ENCODE measurements around the gene KCNAB2.
"Not testable (repeated sequence)": the region's sequence is repeated elsewhere in the genome, so short reads cannot be mapped to it uniquely, and the experiment has no call there.

Gene KCNAB2

DNA sequence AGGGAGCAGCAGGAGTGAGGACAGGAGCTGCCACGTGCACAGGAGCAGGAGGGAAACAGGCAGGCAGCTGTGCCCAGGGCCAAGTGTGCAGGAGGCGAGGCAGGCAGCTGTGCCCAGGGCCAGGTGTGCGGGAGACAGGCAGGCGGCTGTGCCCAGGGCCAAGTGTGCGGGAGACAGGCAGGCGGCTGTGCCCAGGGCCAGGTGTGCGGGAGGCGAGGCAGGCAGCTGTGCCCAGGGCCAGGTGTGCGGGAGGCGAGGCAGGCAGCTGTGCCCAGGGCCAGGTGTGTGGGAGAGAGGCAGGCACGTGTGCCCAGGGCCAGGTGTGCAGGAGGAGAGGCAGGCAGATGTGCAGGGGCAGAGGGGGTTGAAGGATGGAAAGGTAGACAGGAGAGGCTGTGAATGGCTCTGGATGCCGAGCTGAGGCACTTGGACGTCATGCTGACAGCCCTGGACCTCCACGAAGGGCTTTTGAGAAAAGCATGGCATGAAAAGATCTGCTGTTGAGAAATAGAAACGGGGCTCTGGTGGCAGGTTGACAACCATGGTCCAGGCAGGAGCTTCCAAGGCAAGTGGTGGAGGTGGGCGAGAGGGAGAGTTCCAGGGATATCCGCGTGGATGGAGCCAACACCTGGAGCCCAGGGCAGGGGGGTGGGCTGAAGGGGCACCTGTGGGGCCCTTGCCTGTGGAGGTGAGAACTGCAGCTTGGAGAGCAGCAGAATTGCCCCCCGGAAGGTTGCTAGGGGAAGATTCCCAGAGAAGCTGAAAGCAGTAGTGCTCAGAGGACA lies 34.3 kb upstream of the KCNAB2 start:
- no peak for DNase-seq

DNA sequence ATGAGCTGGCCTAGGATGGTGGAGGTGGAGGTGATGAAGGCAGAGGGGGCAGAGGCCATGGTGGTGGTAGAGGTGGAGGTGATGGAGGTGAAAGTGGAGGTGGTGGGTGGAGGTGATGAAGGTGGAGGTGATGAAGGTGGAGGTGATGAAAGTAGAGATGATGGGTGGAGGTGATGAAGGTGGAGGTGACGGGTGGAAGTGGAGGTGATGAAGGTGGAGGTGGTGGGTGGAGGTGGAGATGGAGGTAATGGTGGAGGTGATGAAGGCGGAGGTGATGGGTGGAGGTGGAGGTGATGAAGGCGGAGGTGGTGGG lies 33.8 kb upstream of the KCNAB2 start:
- no peak for DNase-seq

DNA sequence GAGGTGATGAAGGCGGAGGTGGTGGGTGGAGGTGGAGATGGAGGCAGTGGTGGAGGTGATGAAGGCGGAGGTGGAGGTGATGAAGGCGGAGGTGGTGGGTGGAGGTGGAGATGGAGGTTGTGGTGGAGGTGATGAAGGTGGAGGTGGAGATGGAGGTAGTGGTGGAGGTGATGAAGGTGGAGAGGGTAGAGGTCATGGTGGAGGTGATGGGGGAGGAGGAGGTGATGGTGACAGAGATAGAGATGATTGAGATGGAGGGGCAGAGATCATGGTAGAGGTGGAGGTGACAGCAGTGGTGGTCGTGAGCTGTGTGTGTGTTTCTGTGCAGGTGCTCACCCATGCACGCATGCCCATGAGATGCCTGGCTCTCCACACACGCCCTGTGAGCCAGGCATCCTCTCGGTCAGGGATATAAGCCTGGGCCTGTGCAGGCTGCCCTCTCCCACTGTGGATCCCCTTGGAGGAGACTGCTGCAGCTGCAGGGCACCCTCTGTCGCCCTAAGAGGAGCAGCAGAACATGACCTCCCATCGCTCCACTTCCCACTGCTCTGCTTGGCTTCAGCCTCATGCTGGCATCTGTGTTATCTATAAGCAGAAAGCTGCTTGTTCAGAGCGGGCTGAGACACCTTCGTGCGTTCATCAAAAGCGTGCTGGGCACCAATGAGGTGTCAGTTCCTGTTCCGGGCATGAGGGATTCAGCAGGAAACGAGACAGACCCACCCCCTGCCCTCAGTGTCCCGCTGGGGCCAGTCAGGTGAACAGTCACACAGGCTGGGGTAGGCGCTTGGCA lies 33.0 kb upstream of the KCNAB2 start:
- DNase-seq, result no peak

GRCh38 chr1:6013491-6013890 lies 32.2 kb upstream of the KCNAB2 start:
- no peak for DNase-seq

GRCh38 chr1:6014130-6014999 lies 31.3 kb upstream of the KCNAB2 start:
- DNase-seq, result no peak

- no peak for DNase-seq
Measured at GRCh38 chr1:6016191-6016865, 29.4 kb upstream of the KCNAB2 start.

GRCh38 chr1:6017654-6018053 lies 28.0 kb upstream of the KCNAB2 start:
- DNase-seq, result not testable (repeated sequence)

DNA sequence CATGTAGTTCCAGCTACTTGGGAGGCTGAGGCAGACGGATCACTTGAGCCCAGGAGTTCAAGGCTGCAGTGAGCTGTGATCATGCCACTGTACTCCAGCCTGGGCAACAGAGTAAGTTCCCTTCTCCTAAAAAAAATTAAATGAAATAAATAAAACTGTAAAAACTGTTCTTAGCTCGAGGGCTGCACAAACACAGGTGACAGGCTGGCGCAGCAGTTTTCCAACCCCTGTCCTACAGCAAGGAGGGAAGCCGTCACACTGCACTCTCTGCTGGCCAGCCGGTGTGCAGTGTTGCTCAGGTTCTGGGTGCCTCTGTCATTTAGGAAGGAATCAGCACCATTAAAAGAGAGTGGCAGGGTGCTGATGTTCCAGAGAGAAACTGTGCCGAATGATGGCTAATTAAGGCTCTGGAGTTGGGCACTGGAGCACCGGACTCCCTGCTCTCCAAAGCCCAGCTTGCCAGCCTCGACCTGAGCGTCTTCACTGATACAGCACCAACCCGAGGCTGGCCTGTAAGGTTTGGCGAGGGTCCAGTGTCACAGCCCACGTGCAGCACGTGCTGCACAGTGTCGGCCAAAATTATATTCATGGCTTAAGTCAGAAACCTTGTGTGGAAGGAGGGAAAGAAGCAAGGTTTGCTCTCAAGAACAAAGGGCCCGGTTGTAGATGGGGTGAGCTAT lies 26.4 kb upstream of the KCNAB2 start:
- DNase-seq, result no peak

DNA sequence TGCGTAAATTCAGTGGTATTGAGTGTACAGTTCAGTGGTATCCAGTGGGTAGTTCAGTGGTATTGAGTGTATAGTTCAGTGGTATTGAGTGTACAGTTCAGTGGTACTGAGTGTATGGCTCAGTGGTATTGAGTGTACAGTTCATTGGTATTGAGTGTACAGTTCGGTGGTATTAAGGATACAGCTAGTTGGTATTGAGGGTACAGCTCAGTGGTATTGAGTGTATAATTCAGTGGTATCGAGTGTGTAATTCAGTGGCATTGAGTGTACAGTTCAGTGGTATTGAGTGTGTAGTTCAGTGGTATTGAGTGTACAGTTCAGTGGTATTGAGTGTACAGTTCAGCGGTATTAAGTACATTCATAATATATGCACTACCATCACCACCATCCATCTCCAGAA lies 23.5 kb upstream of the KCNAB2 start:
- no peak for DNase-seq

DNA sequence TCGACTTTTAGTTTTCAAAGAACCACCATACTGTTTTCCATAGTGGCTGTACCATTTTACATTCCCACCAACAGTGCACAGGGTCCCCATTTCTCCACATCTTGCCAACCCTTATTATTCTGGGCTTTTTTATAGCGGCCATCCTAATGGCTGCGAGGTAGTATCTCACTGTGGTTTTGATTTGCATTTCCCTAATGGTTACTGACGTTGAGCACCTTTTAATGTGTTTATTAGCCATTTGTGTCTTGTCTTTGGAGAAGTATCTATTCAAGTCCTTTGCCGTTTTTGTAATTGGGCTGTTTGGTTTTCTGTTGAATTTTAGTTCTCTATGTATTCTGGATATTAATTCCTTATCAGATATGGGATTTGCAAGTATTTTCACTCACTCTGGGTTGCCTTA lies 22.3 kb upstream of the KCNAB2 start:
- DNase-seq, result no peak

DNA sequence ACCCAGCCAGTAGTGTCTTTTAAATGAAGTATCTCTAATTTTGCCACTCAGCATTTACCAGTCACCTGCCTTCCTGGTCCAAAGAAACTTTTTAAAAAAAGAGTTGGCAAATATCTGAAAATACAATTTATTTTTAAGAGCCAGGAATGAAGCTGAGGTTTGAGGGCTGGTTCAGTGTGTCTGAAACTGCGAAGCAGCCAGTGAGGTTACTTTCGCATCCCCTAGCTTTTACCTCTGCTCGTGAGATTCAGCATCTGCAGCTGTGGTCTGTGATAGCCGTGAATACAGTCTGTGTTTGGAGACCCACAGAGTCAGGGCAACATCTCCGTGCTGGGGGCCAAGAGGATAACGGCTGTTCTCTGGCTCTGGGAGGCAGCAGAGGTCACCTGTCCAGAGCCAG lies 21.3 kb upstream of the KCNAB2 start:
- no peak for DNase-seq

- DNase-seq, result no peak
Measured at GRCh38 chr1:6025269-6026094, 20.2 kb upstream of the KCNAB2 start.

- DNase-seq, result peak; percentile 93
Measured at GRCh38 chr1:6026095-6026809, 19.4 kb upstream of the KCNAB2 start.

GRCh38 chr1:6027591-6027990 lies 18.1 kb upstream of the KCNAB2 start:
- peak; percentile 3 for DNase-seq

DNA sequence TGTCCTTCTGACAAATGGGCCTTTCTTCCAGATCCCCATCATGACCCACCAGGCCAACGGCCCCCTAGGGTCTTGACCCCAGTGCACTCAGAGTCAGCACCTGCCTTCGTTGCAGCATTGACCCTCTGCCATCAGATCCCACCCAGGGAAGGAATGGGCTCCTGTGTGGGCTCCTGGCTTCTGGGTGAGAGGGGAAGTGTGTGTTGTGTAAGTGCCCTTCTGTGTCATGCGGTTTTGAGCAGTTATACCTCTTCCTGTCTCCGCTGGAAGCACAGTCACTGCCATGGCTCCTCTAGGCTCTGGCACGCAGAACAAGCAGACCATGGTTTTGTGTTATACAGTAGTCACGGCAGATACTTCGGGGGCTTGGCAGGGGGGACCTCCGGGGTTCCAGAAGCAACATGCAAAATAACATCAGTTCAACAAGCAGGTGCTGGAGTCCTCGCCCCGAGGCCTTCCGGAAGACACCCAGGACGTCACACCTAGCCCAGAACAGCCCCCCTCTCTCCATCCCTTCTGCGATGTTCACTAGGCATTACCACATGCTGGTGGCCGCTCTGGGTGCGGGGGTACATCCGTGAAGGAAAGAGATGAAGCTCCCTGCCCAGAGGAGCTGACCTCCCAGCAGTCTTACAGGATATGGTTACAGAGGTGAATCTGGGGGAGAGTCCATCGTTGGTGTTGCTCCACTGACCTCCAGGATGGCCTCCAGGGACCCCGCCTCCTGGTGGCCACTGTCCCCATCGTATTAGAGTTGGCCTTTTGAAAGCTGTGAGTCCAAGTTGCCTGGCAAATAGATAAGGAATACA lies 17.4 kb upstream of the KCNAB2 start:
- peak; percentile 65 for DNase-seq

DNA sequence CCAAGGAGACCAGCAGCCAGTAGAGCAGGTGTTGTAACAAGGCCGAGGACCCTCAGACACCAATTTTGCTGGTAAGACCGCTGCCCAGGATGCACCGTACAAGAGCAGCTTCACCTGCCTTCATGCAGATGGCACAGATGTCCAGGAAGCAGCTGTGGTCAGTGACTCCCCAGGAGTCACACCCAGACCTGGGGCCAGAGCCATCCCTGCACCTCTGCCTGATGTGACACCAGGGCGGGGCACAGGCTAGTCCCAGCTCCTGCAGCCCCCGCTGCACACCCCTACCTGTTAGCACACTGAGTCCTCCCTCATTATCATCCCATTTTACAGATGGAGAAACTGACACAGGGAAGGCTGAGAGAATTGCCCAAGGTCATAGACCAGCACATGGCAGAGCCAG lies 16.3 kb upstream of the KCNAB2 start:
- no peak for DNase-seq

DNA sequence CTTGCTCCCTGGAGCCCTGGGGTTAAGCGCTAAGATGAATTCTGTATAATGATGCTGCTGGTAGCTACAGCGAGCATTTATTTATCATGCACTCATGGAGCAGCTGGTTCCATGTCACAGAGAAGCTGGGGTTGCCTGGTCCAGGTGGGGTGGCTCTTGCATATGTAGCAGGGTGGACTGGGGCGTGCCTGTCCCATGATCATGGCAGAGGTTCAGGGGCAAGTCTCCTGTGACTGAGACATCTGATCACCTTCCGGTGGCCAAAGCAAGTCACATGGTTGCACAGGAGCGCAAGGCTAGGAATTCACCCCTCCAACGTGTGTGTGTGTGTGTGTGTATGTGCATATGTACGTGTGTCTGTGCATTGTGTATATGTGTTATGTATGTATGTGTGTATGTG lies 15.6 kb upstream of the KCNAB2 start:
- DNase-seq, result no peak

- DNase-seq, result no peak
Measured at GRCh38 chr1:6030547-6031261, 15.0 kb upstream of the KCNAB2 start.

DNA sequence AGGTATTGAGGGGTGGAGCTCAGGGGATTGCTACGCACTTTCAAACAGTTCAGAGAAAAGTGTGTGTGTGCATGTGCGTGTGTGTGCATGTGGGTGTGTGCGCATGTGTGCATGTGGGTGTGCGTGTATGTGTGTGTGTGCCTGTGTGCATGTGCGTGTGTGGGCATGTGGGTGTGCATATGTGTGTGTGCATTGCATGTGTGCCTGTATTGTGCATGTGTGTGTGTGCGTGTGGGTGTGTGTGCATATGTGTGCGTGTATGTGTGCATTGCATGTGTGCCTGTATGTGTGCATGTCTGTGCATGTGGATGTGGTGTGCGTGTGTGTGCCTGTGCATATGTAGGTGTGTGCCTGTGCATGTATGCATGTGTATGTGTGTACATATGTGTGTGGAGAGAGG lies 12.6 kb upstream of the KCNAB2 start:
- no peak for DNase-seq

Measured in activated effector memory CD4-positive, alpha-beta T cell treated with Interleukin-2 at 50 U/mL for 16 hours (primary cell).